GM12878 (cell line): ENCODE results near the gene SLCO4A1. TPM values are rescaled to one million over a fixed set of nuclear protein-coding genes. Genes with fewer than 3 reads are reported as not detected.

Source experiments
- ATAC-seq: fragments of 200-7000 bp; cut with Tn5 transposase; 3 replicates; pipeline ENCODE4 v1.9.1; 2020; ENCODE audit warnings: mild to moderate bottlenecking, moderate library complexity
- BruUV-seq: library from RNA; stranded (reverse); fragments of 400-500 nt; replicated peaks from 2 replicates; lab custom pipeline; 2021; lab: Mats Ljungman, UMichigan
- CTCF ChIA-PET: fragments of 300-600 bp; sonication (Branson Sonifier 250); formaldehyde crosslinking; extraction: SDS; loops from one replicate; lab custom pipeline; 2021; ENCODE audit warnings: inconsistent platforms; lab: Yijun Ruan, JAX
- POLR2A ChIA-PET: fragments of 350-600 bp; formaldehyde crosslinking; extraction: SDS; loops from one replicate; lab custom pipeline; 2021; ENCODE audit warnings: inconsistent platforms; lab: Charles Lee
- RAD21 ChIA-PET: fragments of 300-600 bp; sonication (Branson Sonifier 250); formaldehyde crosslinking; loops from one replicate; lab custom pipeline; 2023; ENCODE audit warnings: antibody characterized with exemption; ENCODE audit not compliant: unreplicated experiment; lab: Charles Lee
- SMC1A ChIA-PET: fragments of 300-600 bp; sonication (Branson Sonifier 250); formaldehyde crosslinking; loops from one replicate; lab custom pipeline; 2023; ENCODE audit not compliant: unreplicated experiment, uncharacterized antibody; lab: Charles Lee
- DNase-seq: peaks from one replicate; pipeline ENCODE4 v3.0.0-alpha.2; 2011; ENCODE audit warnings: low read depth, low spot score
- FAIRE-seq: peaks from 3 replicates; lab custom pipeline; 2011; peaks lifted over from hg19 to GRCh38; lab: Jason Lieb, UNC
- H2AFZ ChIP-seq: 2 replicates; pipeline ENCODE4 v1.6.0; 2011; ENCODE audit warnings: low read depth, low read length, control low read depth; ENCODE audit not compliant: control insufficient read depth
- H3K27ac ChIP-seq: 2 replicates; pipeline ENCODE4 v1.5.1; 2011; ENCODE audit warnings: control low read depth; ENCODE audit not compliant: control insufficient read depth, insufficient read depth
- H3K27me3 ChIP-seq, 2 experiments: replicated peaks in 1 of 2; 2 replicates each; pipeline versions ENCODE4 v1.6.0 to v1.6.1; 2011; ENCODE audit warnings: low read length in 1 of 2; ENCODE audit not compliant: control insufficient read depth in 2 of 2, insufficient read depth in 2 of 2
- H3K36me3 ChIP-seq, 2 experiments: 2 replicates each; pipeline ENCODE4 v1.5.1; 2011; ENCODE audit warnings: low read length in 1 of 2; ENCODE audit not compliant: control insufficient read depth in 2 of 2, insufficient read depth in 2 of 2
- H3K4me1 ChIP-seq: 2 replicates; pipeline ENCODE4 v1.6.1; 2011; ENCODE audit warnings: mild to moderate bottlenecking, low read length, moderate library complexity, mixed read lengths; ENCODE audit not compliant: control insufficient read depth, insufficient read depth
- H3K4me2 ChIP-seq: 2 replicates; pipeline ENCODE4 v1.6.0; 2011; ENCODE audit warnings: control low read depth; ENCODE audit not compliant: control insufficient read depth, insufficient read depth
- H3K4me3 ChIP-seq: fragments of 200-600 bp; sonication (generic); 2 replicates; pipeline ENCODE4 v1.5.1; 2016
- H3K79me2 ChIP-seq: 2 replicates; pipeline ENCODE4 v1.6.0; 2011; ENCODE audit warnings: low read length; ENCODE audit not compliant: control insufficient read depth, insufficient read depth
- H3K9ac ChIP-seq: 2 replicates; pipeline ENCODE4 v1.8.0; 2011; ENCODE audit warnings: low read length, control low read depth, mixed read lengths; ENCODE audit not compliant: control insufficient read depth, insufficient read depth
- H3K9me3 ChIP-seq: replicated peaks from 3 replicates; pipeline ENCODE4 v1.5.1; 2011; ENCODE audit warnings: mild to moderate bottlenecking, low read length; ENCODE audit not compliant: control insufficient read depth, insufficient read depth
- H4K20me1 ChIP-seq: 2 replicates; pipeline ENCODE4 v1.6.0; 2011; ENCODE audit not compliant: control insufficient read depth, insufficient read depth
- BCL3 ChIP-seq: IDR thresholded peaks from 2 replicates; pipeline ENCODE4 v1.6.1; 2011; ENCODE audit warnings: borderline replicate concordance, low read depth, mild to moderate bottlenecking, moderate library complexity, low read length; ENCODE audit not compliant: insufficient read depth, poor library complexity, severe bottlenecking
- CBFB ChIP-seq: IDR thresholded peaks from 2 replicates; pipeline ENCODE4 v1.6.1; 2016; ENCODE audit warnings: antibody characterized with exemption, low read depth
- ESRRA ChIP-seq: IDR thresholded peaks from 2 replicates; pipeline ENCODE4 v1.6.1; 2012; ENCODE audit warnings: mild to moderate bottlenecking, low read length, improper control_type of control experiment
- FOXK2 ChIP-seq: fragments of 450-650 bp; IDR thresholded peaks from 2 replicates; pipeline ENCODE4 v1.6.1; 2017; ENCODE audit warnings: mild to moderate bottlenecking, moderate library complexity
- GATAD2B ChIP-seq: fragments of 450-650 bp; conservative IDR thresholded peaks from 2 replicates; pipeline ENCODE4 v1.6.1; 2017; ENCODE audit warnings: low read depth, mild to moderate bottlenecking, moderate library complexity
- MTA3 ChIP-seq: IDR thresholded peaks from 2 replicates; pipeline ENCODE4 v1.6.1; 2012; ENCODE audit warnings: low read length, inconsistent platforms, borderline replicate concordance
- MYB ChIP-seq: fragments of 150-350 bp; IDR thresholded peaks from 2 replicates; pipeline ENCODE4 v1.6.1; 2014; ENCODE audit warnings: mild to moderate bottlenecking, low read depth, low read length, borderline replicate concordance
- NRF1 ChIP-seq: conservative IDR thresholded peaks from 2 replicates; pipeline ENCODE4 v1.6.1; 2011; ENCODE audit warnings: mild to moderate bottlenecking, low read depth, low read length, improper control_type of control experiment
- SMC3 ChIP-seq: IDR thresholded peaks from 2 replicates; pipeline ENCODE4 v1.6.1; 2011; ENCODE audit warnings: low read length, improper control_type of control experiment, borderline replicate concordance
- WGBS: methylation state at CpG from one replicate; pipeline ENCODE4 v1.1.6; 2016; ENCODE audit warnings: low lambda C conversion rate; ENCODE audit not compliant: insufficient replicate concordance, insufficient coverage; ENCODE audit errors: missing lambda C conversion rate; 5-methylcytosine and 5-hydroxymethylcytosine counted together
- in situ Hi-C: fragments of 300-500 bp; cut with MboI; formaldehyde crosslinking; loops from 9 replicates; pipeline ENCODE4 v1.14.3; 2018; ENCODE audit warnings: mixed read lengths
- intact Hi-C: fragments of 100-400 bp; cut with micrococcal nuclease; formaldehyde crosslinking; loops from one replicate; pipeline ENCODE4 v1.14.2; 2022; ENCODE audit not compliant: unreplicated experiment
- polyA plus RNA-seq, 11 experiments: library from polyadenylated mRNA; depleted of rRNA in 4 of 11; unstranded in 6 of 11; stranded (reverse) in 5 of 11; fragments of >200 nt; fragmentation: Nextera tagmentation in 4 of 11; fragmentation: Illumina TruSeq in 1 of 11; extraction: Ambion mirVana in 4 of 11; extraction: Trizol in 1 of 11; gene quantifications; 1 replicate in 1 of 11; 2 replicates in 10 of 11; pipeline versions ENCODE4 v1.2.1 to v1.2.3, GENCODE V29; 2011 to 2016; ENCODE audit warnings: inconsistent platforms in 2 of 11, missing spikeins in 2 of 11, low read depth in 1 of 11
- total RNA-seq, 4 experiments: library from RNA; depleted of rRNA in 3 of 4; stranded (reverse); fragments of >200 nt in 3 of 4; fragmentation: Illumina TruSeq in 1 of 4; extraction: Trizol in 1 of 4; gene quantifications; 2 replicates each; pipeline versions ENCODE4 v1.2.1 to v1.2.3, GENCODE V29; 2013 to 2021
- TF ChIP-seq, protein P1 (sequence below): fragments of 450-650 bp; IDR thresholded peaks from 2 replicates; pipeline ENCODE4 v1.6.1; 2016; ENCODE audit warnings: mild to moderate bottlenecking

Gene SLCO4A1
- total and polyA plus RNA-seq, 10 of the 15 experiments (the other 5 are each of a cell fraction or from before 2014, with no cell fraction given): 2.1 to 30.7 (median 12.0) TPM

GRCh38 chr20:62604796-62605195 is 37.5 kb upstream of the SLCO4A1 start:
- intact Hi-C loops: no loop called here
- WGBS: 28% methylated on average over 9 of the region's 9 CpGs
- FAIRE-seq: no peak

More at GRCh38 chr20:62604796-62605195, 37.5 kb upstream of the SLCO4A1 start:
- Histone ChIP-seq H3K79me2 (no peaks in the 10 kb centered on the region), H3K4me1 (peaks cover 9% of the 10 kb centered on the region), H3K4me2 (no peak overlapping the region), H2AFZ (no peak overlapping the region), H3K9me3 (no peaks in the 10 kb centered on the region), H3K36me3 (no peaks in the 10 kb centered on the region), H3K4me3 (no peak overlapping the region), H3K27ac (no peak overlapping the region), H4K20me1 (no peaks in the 10 kb centered on the region; the same call in 1 of the 2 replicates), H3K9ac (no peak overlapping the region), H3K27me3 (peaks cover 9 to 10% of the 10 kb centered on the region in 2 experiments)
- no peak for ATAC-seq
- ChIA-PET CTCF (interaction anchor here (2.7 kb wide), 1 partner anchor 12 kb away, joined by 9 read pairs; no protein-coding TSS in a partner anchor), SMC1A (interaction anchor here (1.0 kb wide), 1 partner anchor 105 kb away, joined by 3 read pairs; no protein-coding TSS in a partner anchor), POLR2A (no interaction called here), RAD21 (no interaction called here)
- no peak for DNase-seq
- no TSS peak for BruUV-seq
- in situ Hi-C loops: no loop called here
- TF ChIP-seq CBFB (no peak), GATAD2B (no peak), ESRRA (no peak), MTA3 (no peak), NRF1 (no peak), BCL3 (no peak), FOXK2 (no peak), SMC3 (no peak), MYB (no peak)
- TF ChIP-seq, protein P1, sequence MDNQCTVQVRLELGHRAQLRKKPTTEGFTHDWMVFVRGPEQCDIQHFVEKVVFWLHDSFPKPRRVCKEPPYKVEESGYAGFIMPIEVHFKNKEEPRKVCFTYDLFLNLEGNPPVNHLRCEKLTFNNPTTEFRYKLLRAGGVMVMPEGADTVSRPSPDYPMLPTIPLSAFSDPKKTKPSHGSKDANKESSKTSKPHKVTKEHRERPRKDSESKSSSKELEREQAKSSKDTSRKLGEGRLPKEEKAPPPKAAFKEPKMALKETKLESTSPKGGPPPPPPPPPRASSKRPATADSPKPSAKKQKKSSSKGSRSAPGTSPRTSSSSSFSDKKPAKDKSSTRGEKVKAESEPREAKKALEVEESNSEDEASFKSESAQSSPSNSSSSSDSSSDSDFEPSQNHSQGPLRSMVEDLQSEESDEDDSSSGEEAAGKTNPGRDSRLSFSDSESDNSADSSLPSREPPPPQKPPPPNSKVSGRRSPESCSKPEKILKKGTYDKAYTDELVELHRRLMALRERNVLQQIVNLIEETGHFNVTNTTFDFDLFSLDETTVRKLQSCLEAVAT: no peak
